Bronchial epithelial cell (primary cell): ENCODE results near the gene GPR25. TPM values are rescaled to one million over a fixed set of nuclear protein-coding genes. Genes with fewer than 3 reads are reported as not detected.

Experiments used
- DNase-seq: peaks from one replicate; pipeline ENCODE4 v3.0.0-alpha.2; 2010; ENCODE audit warnings: low read depth
- FAIRE-seq: peaks from 2 replicates; lab custom pipeline; 2011; peaks lifted over from hg19 to GRCh38; lab: Jason Lieb, UNC
- H3K27me3 ChIP-seq: 2 replicates; pipeline ENCODE4 v1.5.1; 2011; ENCODE audit warnings: low read length; ENCODE audit not compliant: control insufficient read depth, insufficient read depth
- H3K36me3 ChIP-seq: 2 replicates; pipeline ENCODE4 v1.5.1; 2011; ENCODE audit warnings: low read length; ENCODE audit not compliant: control insufficient read depth, insufficient read depth
- H3K4me3 ChIP-seq: 2 replicates; pipeline ENCODE4 v1.5.1; 2011; ENCODE audit warnings: mild to moderate bottlenecking, low read depth, low read length, control low read depth
- total RNA-seq: library from RNA; depleted of rRNA; stranded (reverse); fragments of >200 nt; gene quantifications from 2 replicates; pipeline ENCODE4 v1.2.1, GENCODE V29; 2014
- TF ChIP-seq, protein P1 (sequence below): IDR thresholded peaks from 2 replicates; pipeline ENCODE4 v1.5.1; 2011; ENCODE audit warnings: mild to moderate bottlenecking, moderate library complexity, low read length, control low read depth, inconsistent platforms; ENCODE audit not compliant: insufficient read depth, severe bottlenecking

GPR25 gene
- total RNA-seq, 1 donor from 2014 or later: not detected

DNA sequence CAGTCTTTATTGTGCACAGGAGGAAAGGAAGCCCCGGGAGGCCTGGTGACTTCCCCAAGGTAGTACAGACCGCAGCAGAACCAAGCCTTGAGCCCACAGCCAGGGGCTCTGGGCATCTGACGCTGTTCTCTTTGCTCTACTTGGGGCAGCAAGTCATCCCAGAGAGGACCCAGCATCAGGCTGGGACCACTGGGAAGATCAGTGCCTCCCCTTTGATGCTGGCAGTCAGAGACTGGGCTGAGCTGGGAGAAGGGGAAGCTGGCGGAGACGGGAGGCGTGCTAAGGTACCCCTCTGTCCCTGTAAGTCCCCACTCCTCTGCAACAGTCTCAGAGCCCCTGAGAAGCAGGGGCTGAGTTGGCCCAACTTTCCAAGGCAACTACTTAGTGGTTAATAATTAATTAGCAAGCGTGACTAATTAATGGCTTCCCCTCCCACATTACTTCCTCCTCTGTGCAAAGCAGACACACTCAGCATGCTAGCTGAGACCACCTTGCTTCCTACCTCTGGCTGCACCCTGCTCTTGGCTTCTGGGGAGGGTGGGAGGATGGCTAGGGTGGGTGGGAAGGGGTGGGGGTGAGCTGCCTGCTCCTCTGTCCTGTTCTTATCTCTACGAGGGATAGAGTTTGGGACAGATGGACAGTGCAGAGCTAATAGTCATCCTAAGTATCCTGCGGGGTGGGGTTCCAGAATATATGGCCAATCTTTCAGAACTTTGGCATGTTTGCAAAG lies 23.2 kb downstream of the GPR25 start:
- DNase-seq (no peak), FAIRE-seq (no peak)
- TF ChIP-seq, protein P1, sequence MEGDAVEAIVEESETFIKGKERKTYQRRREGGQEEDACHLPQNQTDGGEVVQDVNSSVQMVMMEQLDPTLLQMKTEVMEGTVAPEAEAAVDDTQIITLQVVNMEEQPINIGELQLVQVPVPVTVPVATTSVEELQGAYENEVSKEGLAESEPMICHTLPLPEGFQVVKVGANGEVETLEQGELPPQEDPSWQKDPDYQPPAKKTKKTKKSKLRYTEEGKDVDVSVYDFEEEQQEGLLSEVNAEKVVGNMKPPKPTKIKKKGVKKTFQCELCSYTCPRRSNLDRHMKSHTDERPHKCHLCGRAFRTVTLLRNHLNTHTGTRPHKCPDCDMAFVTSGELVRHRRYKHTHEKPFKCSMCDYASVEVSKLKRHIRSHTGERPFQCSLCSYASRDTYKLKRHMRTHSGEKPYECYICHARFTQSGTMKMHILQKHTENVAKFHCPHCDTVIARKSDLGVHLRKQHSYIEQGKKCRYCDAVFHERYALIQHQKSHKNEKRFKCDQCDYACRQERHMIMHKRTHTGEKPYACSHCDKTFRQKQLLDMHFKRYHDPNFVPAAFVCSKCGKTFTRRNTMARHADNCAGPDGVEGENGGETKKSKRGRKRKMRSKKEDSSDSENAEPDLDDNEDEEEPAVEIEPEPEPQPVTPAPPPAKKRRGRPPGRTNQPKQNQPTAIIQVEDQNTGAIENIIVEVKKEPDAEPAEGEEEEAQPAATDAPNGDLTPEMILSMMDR: no peak
- Histone ChIP-seq H3K27me3 (no peaks in the 10 kb centered on the region), H3K36me3 (peaks cover 34% of the 10 kb centered on the region), H3K4me3 (peak overlapping the region; percentile 72)

DNA sequence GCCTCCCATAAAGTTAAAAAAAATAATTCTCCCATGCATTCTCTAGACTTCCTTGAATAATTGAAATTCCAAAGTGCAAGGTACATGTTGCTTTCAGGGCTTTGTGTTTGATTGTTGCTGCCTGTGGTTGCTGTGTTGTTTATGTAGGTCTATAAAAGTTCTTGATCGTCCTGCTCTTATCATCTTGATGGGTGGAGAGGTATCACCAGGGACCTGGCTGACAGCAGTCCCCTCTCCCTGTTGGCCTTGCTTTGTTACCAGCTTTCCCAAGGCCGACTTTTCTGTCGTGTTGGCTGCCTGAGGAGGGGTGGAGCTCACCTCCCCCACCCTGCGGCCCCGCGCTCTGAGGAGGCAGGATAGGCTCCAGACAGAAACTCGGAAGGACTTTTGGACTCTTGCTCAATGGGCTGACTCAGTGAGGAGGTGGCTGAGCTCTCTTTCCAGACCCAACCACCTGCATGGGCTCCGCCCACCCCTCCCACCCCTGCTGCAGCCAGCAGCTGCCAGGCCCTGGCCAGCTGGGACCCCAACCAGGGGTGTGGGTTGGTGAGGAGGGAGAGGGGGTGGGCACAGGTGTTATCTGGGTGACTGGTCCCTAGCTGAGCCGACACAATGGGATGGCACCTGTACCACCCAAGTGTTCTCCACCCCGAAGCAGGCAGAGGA lies 23.9 kb downstream of the GPR25 start:
- Histone ChIP-seq H3K27me3 (no peaks in the 10 kb centered on the region), H3K36me3 (peaks cover 40% of the 10 kb centered on the region), H3K4me3 (peak overlapping the region; percentile 72)
- peak; percentile 62 for FAIRE-seq
- peak; percentile 94 for DNase-seq
- TF ChIP-seq, protein P1: no peak

DNA sequence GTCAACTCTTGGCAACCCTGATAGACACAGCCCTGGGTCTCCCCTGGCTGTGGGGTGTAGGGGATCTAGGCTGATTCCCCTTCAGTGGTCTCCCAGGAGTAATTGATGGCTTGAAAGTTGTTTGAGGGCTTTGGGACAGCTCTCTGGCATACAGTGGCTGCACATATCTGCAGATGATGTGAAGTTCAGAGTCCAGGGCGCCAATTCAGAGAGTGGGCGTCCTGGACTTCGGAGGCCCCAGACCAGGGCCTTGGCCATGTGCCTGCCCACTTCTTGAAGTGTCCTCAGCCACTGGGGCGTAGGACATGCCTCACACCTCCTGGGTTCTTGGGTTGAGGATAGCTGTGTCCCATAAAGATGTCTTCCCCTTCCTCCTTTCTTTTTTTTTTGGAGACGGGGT lies 24.5 kb downstream of the GPR25 start:
- TF ChIP-seq, protein P1: no peak
- DNase-seq (no peak), FAIRE-seq (no peak)
- peak overlapping the region; percentile 72 for H3K4me3 ChIP-seq
- no peaks in the 10 kb centered on the region for H3K27me3 ChIP-seq
- H3K36me3 ChIP-seq: peaks cover 46% of the 10 kb centered on the region

DNA sequence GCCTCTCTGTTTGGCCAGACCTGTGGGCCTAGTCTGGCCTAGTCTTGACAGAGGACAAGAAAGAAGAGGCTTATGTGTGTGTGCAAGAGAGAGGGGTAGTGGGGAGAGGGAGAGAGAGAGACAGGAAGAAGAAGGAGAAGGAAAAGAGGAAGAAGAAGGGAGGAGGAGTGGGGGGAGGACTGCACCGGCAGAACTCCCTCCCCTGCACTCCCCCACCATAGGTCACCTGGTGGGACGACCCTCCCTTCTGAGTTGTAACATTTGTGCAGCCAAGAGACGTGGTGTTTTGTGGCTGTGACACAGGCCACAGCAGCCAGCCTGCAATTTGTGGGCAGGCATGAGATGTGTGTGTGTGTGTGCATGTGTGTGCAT lies 26.2 kb downstream of the GPR25 start:
- TF ChIP-seq, protein P1: no peak
- Histone ChIP-seq H3K4me3 (no peak overlapping the region), H3K27me3 (no peaks in the 10 kb centered on the region), H3K36me3 (peaks cover 50% of the 10 kb centered on the region)
- no peak for DNase-seq
- no peak for FAIRE-seq

DNA sequence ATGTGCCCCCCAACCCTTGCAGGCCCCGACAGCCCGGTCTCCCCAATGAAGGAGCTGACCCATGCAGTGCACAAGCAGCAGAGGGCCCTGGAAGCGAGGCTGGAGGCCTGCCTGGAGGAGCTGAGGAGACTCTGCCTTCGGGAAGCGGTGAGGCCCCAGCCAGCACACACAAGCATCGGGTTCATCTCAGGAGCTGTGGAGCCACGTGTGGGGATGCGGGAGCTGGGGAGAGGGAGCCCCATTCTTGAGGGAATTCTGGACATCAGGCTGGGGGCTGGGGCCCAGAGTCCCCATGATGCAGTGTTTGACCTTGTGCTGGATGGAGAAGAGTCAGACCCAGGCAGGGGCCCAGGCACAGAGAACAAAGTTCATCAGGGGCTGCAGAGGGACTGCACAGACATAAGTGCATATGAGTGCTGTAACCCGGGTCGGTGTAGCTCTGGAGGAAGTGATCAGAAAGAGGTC lies 26.7 kb downstream of the GPR25 start:
- DNase-seq: no peak
- no peak for FAIRE-seq
- TF ChIP-seq, protein P1: no peak
- Histone ChIP-seq H3K4me3 (no peak overlapping the region), H3K36me3 (peaks cover 52% of the 10 kb centered on the region), H3K27me3 (no peaks in the 10 kb centered on the region)
